ENCODE data around the gene AMPD3.

GRCh38 chr11:10426475-10426874, 28.6 kb upstream of the AMPD3 start:
- TF ChIP-seq CTCF (IDR thresholded peaks at IDR 0.05): no peak
- TF ChIP-seq POLR2A (IDR thresholded peaks at IDR 0.05): no peak
